HepG2 (cell line): ENCODE results near the gene MAP10. TPM values are rescaled to one million over a fixed set of nuclear protein-coding genes. Genes with fewer than 3 reads are reported as not detected.

Experiments
- ATAC-seq: fragments of 200-7000 bp; cut with Tn5 transposase; 3 replicates; pipeline ENCODE4 v1.9.1; 2020; ENCODE audit warnings: mild to moderate bottlenecking, moderate library complexity
- BruUV-seq: library from RNA; stranded (reverse); fragments of 400-500 nt; replicated peaks from 2 replicates; lab custom pipeline; 2021; lab: Mats Ljungman, UMichigan
- CTCF ChIA-PET: fragments of 300-600 bp; formaldehyde crosslinking; extraction: SDS; loops from one replicate; lab custom pipeline; 2021; ENCODE audit warnings: low total read pairs, inconsistent platforms, low intra/inter-chr PET ratio; lab: Yijun Ruan, JAX
- POLR2A ChIA-PET: fragments of 350-600 bp; sonication (Branson Sonifier 250); formaldehyde crosslinking; loops from one replicate; lab custom pipeline; 2020; ENCODE audit warnings: antibody characterized with exemption, inconsistent platforms; lab: Yijun Ruan, JAX
- DNase-seq: peaks from one replicate; pipeline ENCODE4 v3.0.0-alpha.2; 2015; ENCODE audit warnings: low spot score
- FAIRE-seq: peaks from 3 replicates; lab custom pipeline; 2011; peaks lifted over from hg19 to GRCh38; lab: Jason Lieb, UNC
- H2AFZ ChIP-seq: one replicate; pipeline ENCODE4 v1.6.1; 2011; ENCODE audit warnings: low read length, inconsistent platforms
- H3K27ac ChIP-seq: fragments of 300-600 bp; 3 replicates; pipeline ENCODE4 v1.8.0; 2011; ENCODE audit warnings: mixed run types, mild to moderate bottlenecking, mixed read lengths, low read length, inconsistent platforms; ENCODE audit not compliant: insufficient read depth; ENCODE audit errors: extremely low read length
- H3K27me3 ChIP-seq, 2 experiments: fragments of 200-600 bp in 1 of 2; 2 replicates in 1 of 2; 3 replicates in 1 of 2; pipeline versions ENCODE4 v1.6.0 to v1.8.0; 2011; ENCODE audit warnings: low read length in 2 of 2, mild to moderate bottlenecking in 2 of 2, moderate library complexity in 2 of 2, inconsistent platforms in 1 of 2; ENCODE audit not compliant: insufficient read depth in 2 of 2, control insufficient read depth in 1 of 2
- H3K36me3 ChIP-seq, 2 experiments: fragments of 200-600 bp in 1 of 2; replicated peaks in 1 of 2; 2 replicates in 1 of 2; 3 replicates in 1 of 2; pipeline versions ENCODE4 v1.5.1 to v1.8.0; 2011; ENCODE audit warnings: low read length in 2 of 2, inconsistent platforms in 1 of 2; ENCODE audit not compliant: insufficient read depth in 2 of 2, control insufficient read depth in 1 of 2
- H3K4me1 ChIP-seq: 2 replicates; pipeline ENCODE4 v1.5.1; 2012; ENCODE audit warnings: low read length, inconsistent platforms; ENCODE audit not compliant: insufficient read depth
- H3K4me2 ChIP-seq: 2 replicates; pipeline ENCODE4 v1.6.0; 2011; ENCODE audit warnings: low read depth, low read length, inconsistent platforms
- H3K4me3 ChIP-seq, 3 experiments: fragments of 200-600 bp in 1 of 3; sonication (generic), shearing (Covaris generic) in 1 of 3; replicated peaks in 1 of 3; 2 replicates each; pipeline ENCODE4 v1.5.1; 2011 to 2016; ENCODE audit warnings: low read length in 3 of 3, inconsistent platforms in 2 of 3, low read depth in 2 of 3, mild to moderate bottlenecking in 2 of 3, control low read depth in 1 of 3, mixed read lengths in 1 of 3; ENCODE audit not compliant: insufficient read depth in 1 of 3
- H3K79me2 ChIP-seq: one replicate; pipeline ENCODE4 v1.6.1; 2011; ENCODE audit warnings: low read length, inconsistent platforms; ENCODE audit not compliant: insufficient read depth
- H3K9ac ChIP-seq: 2 replicates; pipeline ENCODE4 v1.6.0; 2011; ENCODE audit warnings: mild to moderate bottlenecking, low read depth, low read length, inconsistent platforms; ENCODE audit not compliant: insufficient read depth
- H3K9me3 ChIP-seq: 2 replicates; pipeline ENCODE4 v1.5.1; 2012; ENCODE audit warnings: mild to moderate bottlenecking, low read length
- H4K20me1 ChIP-seq: 2 replicates; pipeline ENCODE4 v1.6.0; 2011; ENCODE audit warnings: inconsistent platforms, mild to moderate bottlenecking, low read length, moderate library complexity; ENCODE audit not compliant: insufficient read depth
- GATAD2A ChIP-seq: IDR thresholded peaks from 2 replicates; pipeline ENCODE4 v1.6.1; 2016
- HNF4A ChIP-seq: sonication (generic); formaldehyde crosslinking; IDR thresholded peaks from 2 replicates; pipeline ENCODE4 v1.4.0; 2020; ENCODE audit warnings: missing genetic modification reagents
- KAT7 ChIP-seq: IDR thresholded peaks from 2 replicates; pipeline ENCODE4 v1.6.1; 2018; ENCODE audit warnings: borderline replicate concordance, missing compliant biosample characterization
- KMT2B ChIP-seq: IDR thresholded peaks from 2 replicates; pipeline ENCODE4 v1.6.1; 2016; ENCODE audit warnings: missing genetic modification reagents, missing compliant biosample characterization
- ZNF274 ChIP-seq: sonication (generic); formaldehyde crosslinking; IDR thresholded peaks from 2 replicates; pipeline ENCODE4 v1.5.1; 2020; ENCODE audit warnings: mild to moderate bottlenecking, missing genetic modification reagents
- ZNF550 ChIP-seq: sonication (generic); formaldehyde crosslinking; IDR thresholded peaks from 2 replicates; pipeline ENCODE4 v1.4.0; 2020; ENCODE audit warnings: mild to moderate bottlenecking, missing genetic modification reagents, borderline replicate concordance
- ZNF839 ChIP-seq: sonication (generic); formaldehyde crosslinking; IDR thresholded peaks from 2 replicates; pipeline ENCODE4 v1.4.0; 2020; ENCODE audit warnings: missing genetic modification reagents, mild to moderate bottlenecking, borderline replicate concordance
- ZNF878 ChIP-seq: sonication (generic); formaldehyde crosslinking; IDR thresholded peaks from 2 replicates; pipeline ENCODE4 v1.8.1; 2023; ENCODE audit warnings: mild to moderate bottlenecking, missing genetic modification reagents, moderate library complexity
- WGBS: methylation state at CpG from one replicate; pipeline ENCODE4 v1.1.6; 2017; ENCODE audit warnings: low lambda C conversion rate; 5-methylcytosine and 5-hydroxymethylcytosine counted together
- in situ Hi-C: cut with HindIII; loops from 2 replicates; pipeline ENCODE4 v1.10.0; 2017; ENCODE audit warnings: low pct_unique_long_range_greater_than_20kb; ENCODE audit not compliant: extremely low pct_ligation_motif_present
- intact Hi-C: fragments of 100-400 bp; cut with micrococcal nuclease; formaldehyde crosslinking; loops from one replicate; pipeline ENCODE4 v1.10.0; 2022; ENCODE audit not compliant: unreplicated experiment
- polyA plus RNA-seq, 8 experiments: library from polyadenylated mRNA; depleted of rRNA in 3 of 8; stranded (reverse) in 7 of 8; unstranded in 1 of 8; fragments of >200 nt; fragmentation: Illumina TruSeq in 4 of 8; extraction: Trizol in 4 of 8; gene quantifications; 2 replicates each; pipeline versions ENCODE4 v1.2.1 to v1.2.3, GENCODE V29; 2011 to 2016; ENCODE audit warnings: low read depth in 4 of 8, missing spikeins in 1 of 8, mixed read lengths in 1 of 8; ENCODE audit not compliant: insufficient read depth in 1 of 8
- total RNA-seq, 5 experiments: library from RNA; depleted of rRNA; stranded (reverse); fragments of >200 nt; fragmentation: Illumina TruSeq; extraction: Trizol; gene quantifications; 2 replicates each; pipeline ENCODE4 v1.2.3, GENCODE V29; 2016; ENCODE audit warnings: low read depth in 1 of 5
- TF ChIP-seq, protein P1 (sequence below): sonication (generic); formaldehyde crosslinking; IDR thresholded peaks from 2 replicates; pipeline ENCODE4 v1.4.0; 2020; ENCODE audit warnings: low read depth, missing genetic modification reagents
- TF ChIP-seq, protein P2 (sequence below), 2 experiments: fragments of 450-650 bp in 1 of 2; sonication (generic) in 1 of 2; formaldehyde crosslinking in 1 of 2; IDR thresholded peaks; 2 replicates each; pipeline versions ENCODE4 v1.6.1 to v1.8.0; 2016 to 2022; ENCODE audit warnings: antibody characterized with exemption in 1 of 2, mild to moderate bottlenecking in 1 of 2, missing genetic modification reagents in 1 of 2

The MAP10 gene
- total and polyA plus RNA-seq, 2 of the 13 experiments (the other 11 are each of a cell fraction or from before 2014, with no cell fraction given) = not detected

DNA sequence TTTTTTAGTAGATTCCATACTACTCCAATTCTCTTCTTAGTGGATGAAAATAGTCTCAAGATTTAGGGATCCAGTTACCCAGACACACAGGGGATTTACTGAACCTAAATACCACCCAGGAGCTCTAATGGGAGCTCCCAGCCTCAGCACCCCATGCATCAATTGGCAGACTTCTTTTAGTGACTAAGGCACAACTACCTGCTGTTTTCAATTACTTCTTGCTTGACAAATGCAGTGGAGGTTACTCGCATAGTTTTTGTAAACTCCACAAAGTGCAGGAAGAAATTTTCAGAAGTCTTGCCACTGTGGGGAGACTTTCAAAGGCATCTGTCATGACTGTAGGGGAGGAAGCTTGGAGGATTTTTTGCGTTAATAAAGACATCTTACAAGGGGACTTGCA, 35.5 kb upstream of the MAP10 start (continued):
- TF ChIP-seq ZNF839 (CRISPR knock-in tag) = no peak

DNA sequence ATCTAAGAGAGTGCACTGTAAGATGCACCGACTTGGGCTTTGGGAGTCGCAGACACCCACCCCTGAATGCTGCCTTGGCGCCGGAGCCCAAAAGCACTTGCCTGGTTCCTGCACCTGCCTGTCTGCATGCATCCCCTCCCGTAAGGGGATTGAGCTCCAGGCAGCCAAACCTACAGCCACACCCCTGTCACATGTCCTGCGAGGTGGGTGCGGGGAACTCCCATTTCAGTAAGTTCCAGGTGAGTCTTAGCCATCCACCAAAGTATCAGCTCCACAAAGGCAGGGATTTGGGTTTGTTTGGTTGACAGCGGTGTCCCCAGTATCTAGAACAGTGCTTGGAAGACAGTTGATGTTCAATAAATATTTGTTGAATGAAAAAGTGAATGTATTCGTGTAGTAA, 31.5 kb upstream of the MAP10 start:
- BruUV-seq = no TSS peak
- Histone ChIP-seq H3K4me3 (no peak overlapping the region), H3K27ac (no peak overlapping the region), H3K4me2 (no peak overlapping the region), H3K9me3 (no peaks in the 10 kb centered on the region), H2AFZ (no peak overlapping the region), H3K79me2 (no peaks in the 10 kb centered on the region), H3K4me1 (no peaks in the 10 kb centered on the region), H3K9ac (no peak overlapping the region), H3K27me3 (no peaks in the 10 kb centered on the region), H3K36me3 (no peaks in the 10 kb centered on the region), H4K20me1 (no peaks in the 10 kb centered on the region)
- DNase-seq (no peak), FAIRE-seq (no peak), ATAC-seq (no peak)
- intact Hi-C loops (no loop called here), in situ Hi-C loops (no loop called here)
- POLR2A ChIA-PET = no interaction called here
- WGBS = 15% methylated on average over 5 of the region's 9 CpGs
- CTCF ChIA-PET = no interaction called here
- TF ChIP-seq ZNF878 (CRISPR knock-in tag) (no peak), KMT2B (no peak), KAT7 (CRISPR knock-in tag) (no peak), ZNF550 (CRISPR knock-in tag) (no peak), ZNF274 (no peak), GATAD2A (CRISPR knock-in tag) (no peak), HNF4A (CRISPR knock-in tag) (no peak)
- TF ChIP-seq, protein P1, sequence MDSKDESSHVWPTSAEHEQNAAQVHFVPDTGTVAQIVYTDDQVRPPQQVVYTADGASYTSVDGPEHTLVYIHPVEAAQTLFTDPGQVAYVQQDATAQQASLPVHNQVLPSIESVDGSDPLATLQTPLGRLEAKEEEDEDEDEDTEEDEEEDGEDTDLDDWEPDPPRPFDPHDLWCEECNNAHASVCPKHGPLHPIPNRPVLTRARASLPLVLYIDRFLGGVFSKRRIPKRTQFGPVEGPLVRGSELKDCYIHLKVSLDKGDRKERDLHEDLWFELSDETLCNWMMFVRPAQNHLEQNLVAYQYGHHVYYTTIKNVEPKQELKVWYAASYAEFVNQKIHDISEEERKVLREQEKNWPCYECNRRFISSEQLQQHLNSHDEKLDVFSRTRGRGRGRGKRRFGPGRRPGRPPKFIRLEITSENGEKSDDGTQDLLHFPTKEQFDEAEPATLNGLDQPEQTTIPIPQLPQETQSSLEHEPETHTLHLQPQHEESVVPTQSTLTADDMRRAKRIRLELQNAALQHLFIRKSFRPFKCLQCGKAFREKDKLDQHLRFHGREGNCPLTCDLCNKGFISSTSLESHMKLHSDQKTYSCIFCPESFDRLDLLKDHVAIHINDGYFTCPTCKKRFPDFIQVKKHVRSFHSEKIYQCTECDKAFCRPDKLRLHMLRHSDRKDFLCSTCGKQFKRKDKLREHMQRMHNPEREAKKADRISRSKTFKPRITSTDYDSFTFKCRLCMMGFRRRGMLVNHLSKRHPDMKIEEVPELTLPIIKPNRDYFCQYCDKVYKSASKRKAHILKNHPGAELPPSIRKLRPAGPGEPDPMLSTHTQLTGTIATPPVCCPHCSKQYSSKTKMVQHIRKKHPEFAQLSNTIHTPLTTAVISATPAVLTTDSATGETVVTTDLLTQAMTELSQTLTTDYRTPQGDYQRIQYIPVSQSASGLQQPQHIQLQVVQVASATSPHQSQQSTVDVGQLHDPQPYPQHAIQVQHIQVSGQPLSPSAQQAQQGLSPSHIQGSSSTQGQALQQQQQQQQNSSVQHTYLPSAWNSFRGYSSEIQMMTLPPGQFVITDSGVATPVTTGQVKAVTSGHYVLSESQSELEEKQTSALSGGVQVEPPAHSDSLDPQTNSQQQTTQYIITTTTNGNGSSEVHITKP (CRISPR knock-in tag) = no peak
- TF ChIP-seq, protein P2, sequence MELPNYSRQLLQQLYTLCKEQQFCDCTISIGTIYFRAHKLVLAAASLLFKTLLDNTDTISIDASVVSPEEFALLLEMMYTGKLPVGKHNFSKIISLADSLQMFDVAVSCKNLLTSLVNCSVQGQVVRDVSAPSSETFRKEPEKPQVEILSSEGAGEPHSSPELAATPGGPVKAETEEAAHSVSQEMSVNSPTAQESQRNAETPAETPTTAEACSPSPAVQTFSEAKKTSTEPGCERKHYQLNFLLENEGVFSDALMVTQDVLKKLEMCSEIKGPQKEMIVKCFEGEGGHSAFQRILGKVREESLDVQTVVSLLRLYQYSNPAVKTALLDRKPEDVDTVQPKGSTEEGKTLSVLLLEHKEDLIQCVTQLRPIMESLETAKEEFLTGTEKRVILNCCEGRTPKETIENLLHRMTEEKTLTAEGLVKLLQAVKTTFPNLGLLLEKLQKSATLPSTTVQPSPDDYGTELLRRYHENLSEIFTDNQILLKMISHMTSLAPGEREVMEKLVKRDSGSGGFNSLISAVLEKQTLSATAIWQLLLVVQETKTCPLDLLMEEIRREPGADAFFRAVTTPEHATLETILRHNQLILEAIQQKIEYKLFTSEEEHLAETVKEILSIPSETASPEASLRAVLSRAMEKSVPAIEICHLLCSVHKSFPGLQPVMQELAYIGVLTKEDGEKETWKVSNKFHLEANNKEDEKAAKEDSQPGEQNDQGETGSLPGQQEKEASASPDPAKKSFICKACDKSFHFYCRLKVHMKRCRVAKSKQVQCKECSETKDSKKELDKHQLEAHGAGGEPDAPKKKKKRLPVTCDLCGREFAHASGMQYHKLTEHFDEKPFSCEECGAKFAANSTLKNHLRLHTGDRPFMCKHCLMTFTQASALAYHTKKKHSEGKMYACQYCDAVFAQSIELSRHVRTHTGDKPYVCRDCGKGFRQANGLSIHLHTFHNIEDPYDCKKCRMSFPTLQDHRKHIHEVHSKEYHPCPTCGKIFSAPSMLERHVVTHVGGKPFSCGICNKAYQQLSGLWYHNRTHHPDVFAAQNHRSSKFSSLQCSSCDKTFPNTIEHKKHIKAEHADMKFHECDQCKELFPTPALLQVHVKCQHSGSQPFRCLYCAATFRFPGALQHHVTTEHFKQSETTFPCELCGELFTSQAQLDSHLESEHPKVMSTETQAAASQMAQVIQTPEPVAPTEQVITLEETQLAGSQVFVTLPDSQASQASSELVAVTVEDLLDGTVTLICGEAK (IDR thresholded peaks at IDR 0.05) = no peak
- TF ChIP-seq, protein P2 (CRISPR knock-in tag; IDR thresholded peaks at IDR 0.05) = no peak
